ENCODE results near the gene LRP5. TPM values are rescaled to one million over a fixed set of nuclear protein-coding genes. Genes with fewer than 3 reads are reported as not detected.

LRP5 gene
- polyA plus RNA-seq, 1 donor (not counting 4 experiments of a cell fraction or from before 2014, with no cell fraction given) = 6.6 TPM

- Histone ChIP-seq H3K9ac (ENCODE audit: control insufficient read depth, extremely low read depth, insufficient read depth, low read length) (no peak overlapping the region), H3K4me2 (ENCODE audit: control insufficient read depth, extremely low read depth, insufficient read depth, low read depth, low read length) (no peak overlapping the region), H2AFZ (ENCODE audit: control insufficient read depth, low read length) (no peak overlapping the region), H3K9me3 (ENCODE audit: control insufficient read depth, low read depth, low read length) (peaks cover 8% of the 10 kb centered on the region), H3K4me3 (ENCODE audit: control insufficient read depth in 2 of 3, extremely low read depth in 1 of 3, insufficient read depth in 2 of 3, low read depth in 1 of 3, low read length in 3 of 3) (no peak overlapping the region), H3K9me1 (ENCODE audit: control insufficient read depth, extremely low read depth, insufficient read depth, low read length) (no peaks in the 10 kb centered on the region), H3K4me1 (ENCODE audit: control insufficient read depth, extremely low read depth, insufficient read depth, low read length) (no peaks in the 10 kb centered on the region), H3K36me3 (ENCODE audit: control insufficient read depth in 2 of 2, extremely low read depth in 1 of 2, insufficient read depth in 2 of 2, low read length in 2 of 2) (peaks cover 17 to 19% of the 10 kb centered on the region in 2 experiments), H3K27me3 (ENCODE audit: control insufficient read depth, extremely low read depth, insufficient read depth, low read length) (no peaks in the 10 kb centered on the region), H4K20me1 (ENCODE audit: control insufficient read depth, extremely low read depth, insufficient read depth, low read length) (no peaks in the 10 kb centered on the region), H3K27ac (ENCODE audit: control insufficient read depth, insufficient read depth, low read length) (no peak overlapping the region), H3K79me2 (ENCODE audit: control insufficient read depth, insufficient read depth, low read length) (no peaks in the 10 kb centered on the region)
- FAIRE-seq (no peak), DNase-seq (ENCODE audit: low read depth, low spot score) (no peak)
- TF ChIP-seq EZH2 (IDR thresholded peaks at IDR 0.05; ENCODE audit: low read length) (no peak), CTCF (optimal IDR thresholded peaks at IDR 0.05 in 1 of 3, IDR thresholded peaks at IDR 0.05 in 1 of 3, conservative IDR thresholded peaks at IDR 0.05 in 1 of 3; ENCODE audit: extremely low read depth in 1 of 3, insufficient read depth in 2 of 3, low read length in 3 of 3) (no peak)
- dilution Hi-C loops (cut with MboI; ENCODE audit: extremely low pct_ligation_motif_present, low sequenced_read_pairs) = no loop called here
These were observed 113.5 kb downstream of the LRP5 start for GRCh38 chr11:68425866-68426380.

GRCh38 chr11:68429661-68430060, 117.3 kb downstream of the LRP5 start:
- H2AFZ ChIP-seq (ENCODE audit: control insufficient read depth, low read length) = no peak overlapping the region
- H3K4me2 ChIP-seq (ENCODE audit: control insufficient read depth, extremely low read depth, insufficient read depth, low read depth, low read length) = no peak overlapping the region
- dilution Hi-C loops (cut with MboI; ENCODE audit: extremely low pct_ligation_motif_present, low sequenced_read_pairs) = no loop called here
- no peaks in the 10 kb centered on the region for H4K20me1 ChIP-seq (ENCODE audit: control insufficient read depth, extremely low read depth, insufficient read depth, low read length)
- H3K36me3 ChIP-seq (ENCODE audit: control insufficient read depth in 2 of 2, extremely low read depth in 1 of 2, insufficient read depth in 2 of 2, low read length in 2 of 2) = peaks cover 21 to 28% of the 10 kb centered on the region in 2 experiments
- no peaks in the 10 kb centered on the region for H3K9me1 ChIP-seq (ENCODE audit: control insufficient read depth, extremely low read depth, insufficient read depth, low read length)
- no peak for TF ChIP-seq CTCF (optimal IDR thresholded peaks at IDR 0.05 in 1 of 3, IDR thresholded peaks at IDR 0.05 in 1 of 3, conservative IDR thresholded peaks at IDR 0.05 in 1 of 3; ENCODE audit: extremely low read depth in 1 of 3, insufficient read depth in 2 of 3, low read length in 3 of 3)
- TF ChIP-seq EZH2 (IDR thresholded peaks at IDR 0.05; ENCODE audit: low read length) = no peak
- no peak for DNase-seq (ENCODE audit: low read depth, low spot score)
- no peaks in the 10 kb centered on the region for H3K27me3 ChIP-seq (ENCODE audit: control insufficient read depth, extremely low read depth, insufficient read depth, low read length)
- H3K79me2 ChIP-seq (ENCODE audit: control insufficient read depth, insufficient read depth, low read length) = no peaks in the 10 kb centered on the region
- no peak overlapping the region for H3K27ac ChIP-seq (ENCODE audit: control insufficient read depth, insufficient read depth, low read length)
- H3K4me3 ChIP-seq (ENCODE audit: control insufficient read depth in 2 of 3, extremely low read depth in 1 of 3, insufficient read depth in 2 of 3, low read depth in 1 of 3, low read length in 3 of 3) = no peak overlapping the region
- no peak overlapping the region for H3K9ac ChIP-seq (ENCODE audit: control insufficient read depth, extremely low read depth, insufficient read depth, low read length)
- no peaks in the 10 kb centered on the region for H3K4me1 ChIP-seq (ENCODE audit: control insufficient read depth, extremely low read depth, insufficient read depth, low read length)
- peaks cover 8% of the 10 kb centered on the region for H3K9me3 ChIP-seq (ENCODE audit: control insufficient read depth, low read depth, low read length)
- no peak for FAIRE-seq

Data from keratinocyte (primary cell).